T-cell (primary cell): ENCODE results near the gene GMPPB. TPM values are rescaled to one million over a fixed set of nuclear protein-coding genes. Genes with fewer than 3 reads are reported as not detected.
A peak's percentile ranks its signal among the peaks of the same experiment; 100 is the strongest.

ENCODE experiments used
- ATAC-seq, 4 experiments: fragments of 200-7000 bp in 3 of 4; fragments of 150-1000 bp in 1 of 4; cut with Tn5 transposase; replicated peaks in 1 of 4; 1 replicate in 3 of 4; 2 replicates in 1 of 4; pipeline ENCODE4 v1.10.0; 2021; ENCODE audit warnings: moderate library complexity in 3 of 4, mild to moderate bottlenecking in 2 of 4, moderate number of reproducible peaks in 1 of 4
- CTCF ChIA-PET, 2 donors: fragments of 300-600 bp; sonication (Branson Sonifier 250); formaldehyde crosslinking; loops; one replicate each; lab custom pipeline; 2022; ENCODE audit warnings: antibody characterized with exemption in 2 of 2; lab: Charles Lee
- POLR2A ChIA-PET, 2 donors: fragments of 300-600 bp; sonication (Branson Sonifier 250); formaldehyde crosslinking; loops; one replicate each; lab custom pipeline; 2022; ENCODE audit warnings: antibody characterized with exemption in 2 of 2; lab: Charles Lee
- DNase-seq, 35 experiments: peaks; one replicate each; pipeline versions ENCODE4 v3.0.0 to v3.0.0-alpha.2; 2013 to 2023
- H3K27ac ChIP-seq: one replicate; pipeline ENCODE4 v1.5.1; 2013; ENCODE audit warnings: low read length
- H3K27me3 ChIP-seq, 2 experiments: replicated peaks in 1 of 2; 1 replicate in 1 of 2; 2 replicates in 1 of 2; pipeline versions ENCODE4 v1.6.1 to v1.7.0; 2013; ENCODE audit warnings: low read length in 1 of 2, mixed read lengths in 1 of 2; ENCODE audit not compliant: control insufficient read depth in 2 of 2, insufficient read depth in 2 of 2; ENCODE audit errors: extremely low read depth in 1 of 2
- H3K36me3 ChIP-seq, 2 donors: 1 replicate in 1 of 2; 2 replicates in 1 of 2; pipeline versions ENCODE4 v1.6.1 to v1.7.0; 2013; ENCODE audit warnings: low read length in 1 of 2; ENCODE audit not compliant: control insufficient read depth in 2 of 2, insufficient read depth in 1 of 2; ENCODE audit errors: extremely low read depth in 1 of 2
- H3K4me1 ChIP-seq, 2 experiments: 1 replicate in 1 of 2; 2 replicates in 1 of 2; pipeline versions ENCODE4 v1.6.1 to v1.7.0; 2013; ENCODE audit warnings: low read length in 2 of 2, mixed read lengths in 1 of 2; ENCODE audit not compliant: insufficient read depth in 2 of 2, control insufficient read depth in 1 of 2; ENCODE audit errors: extremely low read depth in 1 of 2
- H3K4me3 ChIP-seq, 2 donors: 1 replicate in 1 of 2; 2 replicates in 1 of 2; pipeline versions ENCODE4 v1.5.1 to v1.7.0; 2013; ENCODE audit warnings: mild to moderate bottlenecking in 2 of 2, low read length in 1 of 2, moderate library complexity in 1 of 2; ENCODE audit not compliant: control insufficient read depth in 1 of 2; ENCODE audit errors: extremely low read depth in 1 of 2
- H3K9me3 ChIP-seq: 2 replicates; pipeline ENCODE4 v1.7.0; 2013
- H3K27ac Mint-ChIP-seq, 2 donors: one replicate each; pipeline ENCODE4 v1.8.0; 2020 to 2021; ENCODE audit warnings: mild to moderate bottlenecking in 2 of 2, mixed read lengths in 2 of 2
- H3K27me3 Mint-ChIP-seq, 2 donors: one replicate each; pipeline ENCODE4 v1.8.0; 2021 to 2022; ENCODE audit warnings: mixed read lengths in 2 of 2
- H3K36me3 Mint-ChIP-seq: one replicate; pipeline ENCODE4 v1.8.0; 2021; ENCODE audit warnings: mixed read lengths
- H3K4me1 Mint-ChIP-seq, 3 donors: one replicate each; pipeline ENCODE4 v1.8.0; 2020 to 2022; ENCODE audit warnings: mixed read lengths in 3 of 3, mild to moderate bottlenecking in 1 of 3
- H3K4me3 Mint-ChIP-seq, 3 donors: one replicate each; pipeline ENCODE4 v1.8.0; 2020 to 2022; ENCODE audit warnings: mild to moderate bottlenecking in 3 of 3, mixed read lengths in 3 of 3, moderate library complexity in 3 of 3
- H3K9me3 Mint-ChIP-seq, 3 donors: one replicate each; pipeline ENCODE4 v1.8.0; 2020 to 2022; ENCODE audit warnings: mixed read lengths in 3 of 3
- WGBS: methylation state at CpG from one replicate; pipeline ENCODE4 v1.1.5; 2013; ENCODE audit warnings: missing lambda C conversion rate; ENCODE audit not compliant: insufficient coverage; 5-methylcytosine and 5-hydroxymethylcytosine counted together
- total RNA-seq, 35 experiments: library from RNA in 6 of 35; stranded (reverse) in 6 of 35; fragments of 120-200 nt in 1 of 35; gene quantifications; one replicate each; pipeline versions ENCODE4 v1.2.1 to v1.2.4 and lab custom pipeline; 2013 to 2026

The GMPPB gene
- total RNA-seq, 5 donors from 2014 or later (not counting 1 experiment from before 2014, with no cell fraction given): 34.5 to 54.5 (median 39.9) TPM

GRCh38 chr3:49727154-49727923 lies 3.6 kb upstream of the GMPPB start:
- peaks cover 3 to 22% of the 10 kb centered on the region in 2 experiments for H3K4me1 ChIP-seq
- no peaks in the 10 kb centered on the region for H3K27me3 ChIP-seq
- no peaks in the 10 kb centered on the region for H3K9me3 ChIP-seq
- POLR2A ChIA-PET: no interaction called here
- Mint-ChIP-seq H3K27me3 (no peaks in the 10 kb centered on the region), H3K27ac (no peak overlapping the region), H3K4me3 (no peak overlapping the region), H3K9me3 (no peaks in the 10 kb centered on the region), H3K4me1 (peaks cover 15 to 19% (median 17%) of the 10 kb centered on the region in 3 donors), H3K36me3 (peaks cover 16% of the 10 kb centered on the region)
- no peak overlapping the region for H3K4me3 ChIP-seq
- DNase-seq: no peak
- no peak overlapping the region for H3K27ac ChIP-seq
- ATAC-seq: no peak
- 98% methylated on average over 19 of the region's 19 CpGs for WGBS
- CTCF ChIA-PET: interaction anchor here in 1 of 2 donors (0.6 kb wide), 2 partner anchors 17 to 275 kb away, joined by 3 read pairs; no protein-coding TSS in a partner anchor
- H3K36me3 ChIP-seq: peaks cover 9 to 30% of the 10 kb centered on the region in 2 donors

- Mint-ChIP-seq H3K27me3 (no peaks in the 10 kb centered on the region), H3K4me3 (no peak overlapping the region), H3K9me3 (no peaks in the 10 kb centered on the region), H3K4me1 (peaks cover 18 to 23% (median 20%) of the 10 kb centered on the region in 3 donors), H3K36me3 (peaks cover 14% of the 10 kb centered on the region), H3K27ac (peak overlapping the region in 1 of 2 donors; percentile 9)
- 90% methylated on average over 7 of the region's 11 CpGs for WGBS
- no peaks in the 10 kb centered on the region for H3K9me3 ChIP-seq
- DNase-seq (no peak), ATAC-seq (no peak)
- H3K4me1 ChIP-seq: peaks cover 3 to 25% of the 10 kb centered on the region in 2 experiments
- no peak overlapping the region for H3K4me3 ChIP-seq
- CTCF ChIA-PET: interaction anchor here in 1 of 2 donors (0.6 kb wide), 1 partner anchor 501 kb away, joined by 3 read pairs; no protein-coding TSS in a partner anchor
- H3K36me3 ChIP-seq: peaks cover 6 to 32% of the 10 kb centered on the region in 2 donors
- H3K27ac ChIP-seq: no peak overlapping the region
- no peaks in the 10 kb centered on the region for H3K27me3 ChIP-seq
- POLR2A ChIA-PET: no interaction called here
Measured at GRCh38 chr3:49725906-49726681, 2.3 kb upstream of the GMPPB start.

DNA sequence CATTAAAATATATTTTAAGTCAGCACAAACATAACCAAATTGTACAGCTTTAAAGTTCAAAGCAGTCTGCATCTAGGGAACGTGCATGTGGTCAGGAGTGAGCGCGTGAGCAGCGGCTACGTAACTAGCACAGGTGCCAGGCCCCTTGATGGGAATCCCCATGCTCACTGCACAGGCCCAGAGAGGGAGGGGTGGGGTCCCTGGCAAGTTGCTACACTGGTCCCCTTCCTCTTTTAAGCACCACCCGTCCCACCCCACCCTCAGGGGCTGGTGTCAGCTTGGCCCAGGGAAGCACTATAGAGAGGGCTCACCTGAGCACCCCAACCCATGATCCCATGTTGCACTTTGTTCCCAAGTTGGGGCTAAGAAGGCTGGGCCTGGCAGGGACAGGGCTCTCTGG lies 835 bp upstream of the GMPPB start:
- Histone ChIP-seq H3K27ac (peak overlapping the region; percentile 85), H3K36me3 (peaks cover 4 to 30% of the 10 kb centered on the region in 2 donors), H3K27me3 (no peaks in the 10 kb centered on the region), H3K9me3 (no peaks in the 10 kb centered on the region), H3K4me1 (peaks cover 3 to 34% of the 10 kb centered on the region in 2 experiments), H3K4me3 (peak overlapping the region; percentile 66 to 96)
- peak overlapping the region; percentile 92 to 95 (median 92) for H3K4me3 Mint-ChIP-seq
- WGBS: no CpG with 5 or more reads among the region's 6 CpGs
- POLR2A ChIA-PET: interaction anchor here in 1 of 2 donors (0.6 kb wide), 1 partner anchor 312 kb away, joined by 8 read pairs; no protein-coding TSS in a partner anchor
- no peaks in the 10 kb centered on the region for H3K9me3 Mint-ChIP-seq
- peaks cover 26 to 34% (median 31%) of the 10 kb centered on the region in 3 donors for H3K4me1 Mint-ChIP-seq
- CTCF ChIA-PET: interaction anchor here in 1 of 2 donors (1.5 kb wide), 1 partner anchor 185 kb away, joined by 4 read pairs; no protein-coding TSS in a partner anchor
- DNase-seq (peak in 31 of 35 experiments; percentile 11 to 73 (median 43)), ATAC-seq (peak in 1 of 4 experiments; percentile 30)
- H3K27ac Mint-ChIP-seq: peak overlapping the region; percentile 86 to 92
- no peaks in the 10 kb centered on the region for H3K27me3 Mint-ChIP-seq
- H3K36me3 Mint-ChIP-seq: peaks cover 13% of the 10 kb centered on the region

GRCh38 chr3:49723296-49723627 lies 489 bp downstream of the GMPPB start:
- Histone ChIP-seq H3K27ac (peak overlapping the region; percentile 91), H3K4me1 (peaks cover 4 to 45% of the 10 kb centered on the region in 2 experiments), H3K9me3 (no peaks in the 10 kb centered on the region), H3K27me3 (no peaks in the 10 kb centered on the region), H3K36me3 (peaks cover 4 to 29% of the 10 kb centered on the region in 2 donors), H3K4me3 (peak overlapping the region; percentile 66 to 96)
- WGBS: under 1% methylated on average over 20 of the region's 20 CpGs
- H3K36me3 Mint-ChIP-seq: peaks cover 13% of the 10 kb centered on the region
- CTCF ChIA-PET: interaction anchor here in 1 of 2 donors (1.5 kb wide), 1 partner anchor 184 kb away, joined by 4 read pairs; no protein-coding TSS in a partner anchor
- POLR2A ChIA-PET: no interaction called here
- DNase-seq: peak in 34 of 35 experiments; percentile 22 to 74 (median 55)
- H3K27me3 Mint-ChIP-seq: no peaks in the 10 kb centered on the region
- no peaks in the 10 kb centered on the region for H3K9me3 Mint-ChIP-seq
- ATAC-seq: peak; percentile 25 to 37 (median 30)
- peaks cover 36 to 44% (median 41%) of the 10 kb centered on the region in 3 donors for H3K4me1 Mint-ChIP-seq
- peak overlapping the region; percentile 92 to 95 (median 92) for H3K4me3 Mint-ChIP-seq
- H3K27ac Mint-ChIP-seq: peak overlapping the region; percentile 92 to 96

GRCh38 chr3:49722896-49723295 lies 855 bp downstream of the GMPPB start:
- Mint-ChIP-seq H3K9me3 (no peaks in the 10 kb centered on the region), H3K4me3 (peak overlapping the region; percentile 92 to 95 (median 92)), H3K27me3 (no peaks in the 10 kb centered on the region), H3K27ac (peak overlapping the region; percentile 92 to 96), H3K4me1 (peaks cover 36 to 44% (median 41%) of the 10 kb centered on the region in 3 donors), H3K36me3 (peaks cover 10% of the 10 kb centered on the region)
- peaks cover 4 to 48% of the 10 kb centered on the region in 2 experiments for H3K4me1 ChIP-seq
- peaks cover under 1 to 27% of the 10 kb centered on the region in 2 donors for H3K36me3 ChIP-seq
- WGBS: 83% methylated on average over 7 of the region's 8 CpGs
- no peak for DNase-seq
- peak overlapping the region; percentile 66 to 96 for H3K4me3 ChIP-seq
- no peaks in the 10 kb centered on the region for H3K9me3 ChIP-seq
- ChIA-PET POLR2A (no interaction called here), CTCF (interaction anchor here in 1 of 2 donors (1.5 kb wide), 1 partner anchor 184 kb away, joined by 4 read pairs; no protein-coding TSS in a partner anchor)
- no peaks in the 10 kb centered on the region for H3K27me3 ChIP-seq
- peak overlapping the region; percentile 91 for H3K27ac ChIP-seq
- no peak for ATAC-seq
